Tibial artery (tissue), 4 donors: Measurements from ENCODE around the gene NOL4L.

Experiments
- DNase-seq, 2 donors: peaks; one replicate each; pipeline ENCODE4 v3.0.0-alpha.2; 2019
- H3K27ac ChIP-seq, 2 donors: fragments of 200-600 bp; sonication (generic) in 1 of 2; 1 replicate in 1 of 2; 2 replicates in 1 of 2; pipeline ENCODE4 v1.5.1; 2018 to 2019; ENCODE audit warnings: mild to moderate bottlenecking in 1 of 2
- H3K27me3 ChIP-seq, 2 donors: fragments of 200-600 bp; sonication (generic) in 1 of 2; one replicate each; pipeline versions ENCODE4 v1.5.1 to v1.6.0; 2016 to 2019
- H3K36me3 ChIP-seq, 3 donors: fragments of 200-600 bp; sonication (generic) in 2 of 3; one replicate each; pipeline ENCODE4 v1.5.1; 2016 to 2019; ENCODE audit warnings: mild to moderate bottlenecking in 2 of 3
- H3K4me1 ChIP-seq, 4 donors: fragments of 200-600 bp; sonication (generic) in 2 of 4; 1 replicate in 3 of 4; 2 replicates in 1 of 4; pipeline ENCODE4 v1.5.1; 2016 to 2019
- H3K4me3 ChIP-seq, 2 donors: fragments of 200-600 bp; sonication (generic) in 1 of 2; 1 replicate in 1 of 2; 2 replicates in 1 of 2; pipeline ENCODE4 v1.5.1; 2018 to 2019; ENCODE audit warnings: mild to moderate bottlenecking in 2 of 2
- H3K9me3 ChIP-seq, 3 donors: fragments of 200-600 bp; sonication (generic) in 1 of 3; one replicate each; pipeline ENCODE4 v1.5.1; 2016 to 2019
- intact Hi-C: fragments of 100-400 bp; cut with DNase I; formaldehyde crosslinking; loops from one replicate; pipeline ENCODE4 v1.15.0; 2023; ENCODE audit warnings: low total_unique reads
- TF ChIP-seq, protein P1 (sequence below), 2 experiments: fragments of 200-600 bp in 1 of 2; fragments of 450-650 bp in 1 of 2; IDR thresholded peaks; one replicate each; pipeline ENCODE4 v1.5.1; 2017 to 2019; ENCODE audit warnings: antibody characterized with exemption in 2 of 2, mild to moderate bottlenecking in 1 of 2, moderate library complexity in 1 of 2

Gene NOL4L

GRCh38 chr20:32436968-32437367, 148.2 kb downstream of the NOL4L start:
- peaks cover 75 to 95% (median 95%) of the 10 kb centered on the region in 3 donors for H3K36me3 ChIP-seq
- H3K4me1 ChIP-seq = no peaks in the 10 kb centered on the region
- DNase-seq = no peak
- TF ChIP-seq, protein P1, sequence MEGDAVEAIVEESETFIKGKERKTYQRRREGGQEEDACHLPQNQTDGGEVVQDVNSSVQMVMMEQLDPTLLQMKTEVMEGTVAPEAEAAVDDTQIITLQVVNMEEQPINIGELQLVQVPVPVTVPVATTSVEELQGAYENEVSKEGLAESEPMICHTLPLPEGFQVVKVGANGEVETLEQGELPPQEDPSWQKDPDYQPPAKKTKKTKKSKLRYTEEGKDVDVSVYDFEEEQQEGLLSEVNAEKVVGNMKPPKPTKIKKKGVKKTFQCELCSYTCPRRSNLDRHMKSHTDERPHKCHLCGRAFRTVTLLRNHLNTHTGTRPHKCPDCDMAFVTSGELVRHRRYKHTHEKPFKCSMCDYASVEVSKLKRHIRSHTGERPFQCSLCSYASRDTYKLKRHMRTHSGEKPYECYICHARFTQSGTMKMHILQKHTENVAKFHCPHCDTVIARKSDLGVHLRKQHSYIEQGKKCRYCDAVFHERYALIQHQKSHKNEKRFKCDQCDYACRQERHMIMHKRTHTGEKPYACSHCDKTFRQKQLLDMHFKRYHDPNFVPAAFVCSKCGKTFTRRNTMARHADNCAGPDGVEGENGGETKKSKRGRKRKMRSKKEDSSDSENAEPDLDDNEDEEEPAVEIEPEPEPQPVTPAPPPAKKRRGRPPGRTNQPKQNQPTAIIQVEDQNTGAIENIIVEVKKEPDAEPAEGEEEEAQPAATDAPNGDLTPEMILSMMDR (IDR thresholded peaks at IDR 0.05) = no peak
- intact Hi-C loops = no loop called here
- H3K27me3 ChIP-seq = no peaks in the 10 kb centered on the region
- no peak overlapping the region for H3K4me3 ChIP-seq
- H3K27ac ChIP-seq = no peak overlapping the region
- H3K9me3 ChIP-seq = no peaks in the 10 kb centered on the region

DNA sequence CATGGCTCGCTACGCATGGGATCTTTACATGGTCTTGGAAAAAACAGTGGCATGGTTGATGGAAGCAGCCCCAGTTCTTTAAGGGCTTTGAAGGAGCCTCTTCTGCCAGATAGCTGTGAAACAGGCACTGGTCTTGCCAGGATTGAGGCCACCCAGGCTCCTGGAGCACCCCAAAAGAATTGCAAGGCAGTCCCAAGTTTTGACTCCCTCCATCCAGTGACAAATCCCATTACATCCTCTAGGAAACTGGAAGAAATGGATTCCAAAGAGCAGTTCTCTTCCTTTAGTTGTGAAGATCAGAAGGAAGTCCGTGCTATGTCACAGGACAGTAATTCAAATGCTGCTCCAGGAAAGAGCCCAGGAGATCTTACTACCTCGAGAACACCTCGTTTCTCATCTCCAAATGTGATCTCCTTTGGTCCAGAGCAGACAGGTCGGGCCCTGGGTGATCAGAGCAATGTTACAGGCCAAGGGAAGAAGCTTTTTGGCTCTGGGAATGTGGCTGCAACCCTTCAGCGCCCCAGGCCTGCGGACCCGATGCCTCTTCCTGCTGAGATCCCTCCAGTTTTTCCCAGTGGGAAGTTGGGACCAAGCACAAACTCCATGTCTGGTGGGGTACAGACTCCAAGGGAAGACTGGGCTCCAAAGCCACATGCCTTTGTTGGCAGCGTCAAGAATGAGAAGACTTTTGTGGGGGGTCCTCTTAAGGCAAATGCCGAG, 148.8 kb downstream of the NOL4L start:
- Histone ChIP-seq H3K4me3 (no peak overlapping the region), H3K27ac (no peak overlapping the region), H3K36me3 (peaks cover 79 to 98% (median 96%) of the 10 kb centered on the region in 3 donors), H3K27me3 (no peaks in the 10 kb centered on the region), H3K4me1 (no peaks in the 10 kb centered on the region), H3K9me3 (no peaks in the 10 kb centered on the region)
- no peak for DNase-seq
- intact Hi-C loops = no loop called here
- TF ChIP-seq, protein P1 (IDR thresholded peaks at IDR 0.05) = no peak

- TF ChIP-seq, protein P1 (IDR thresholded peaks at IDR 0.05) = no peak
- DNase-seq = no peak
- no peaks in the 10 kb centered on the region for H3K4me1 ChIP-seq
- peaks cover 85 to 99% (median 98%) of the 10 kb centered on the region in 3 donors for H3K36me3 ChIP-seq
- H3K4me3 ChIP-seq = no peak overlapping the region
- no peaks in the 10 kb centered on the region for H3K9me3 ChIP-seq
- no peak overlapping the region for H3K27ac ChIP-seq
- H3K27me3 ChIP-seq = no peaks in the 10 kb centered on the region
- intact Hi-C loops = no loop called here
Observed at GRCh38 chr20:32435449-32436107, 149.6 kb downstream of the NOL4L start.

DNA sequence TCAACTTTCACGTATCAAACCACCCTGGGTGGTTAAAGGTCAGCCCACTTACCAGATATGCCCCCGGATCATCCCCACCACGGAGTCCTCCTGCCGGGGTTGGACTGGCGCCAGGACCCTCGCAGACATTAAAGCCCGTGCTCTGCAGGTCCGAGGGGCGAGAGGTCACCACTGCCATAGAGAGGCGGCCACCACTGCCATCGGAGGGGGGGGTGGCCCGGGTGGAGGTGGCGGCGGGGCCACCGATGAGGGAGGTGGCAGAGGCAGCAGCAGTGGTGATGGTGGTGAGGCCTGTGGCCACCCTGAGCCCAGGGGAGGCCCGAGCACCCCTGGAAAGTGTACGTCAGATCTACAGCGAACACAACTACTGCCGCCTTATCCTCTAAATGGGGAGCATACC, 150.7 kb downstream of the NOL4L start:
- no peak for DNase-seq

DNA sequence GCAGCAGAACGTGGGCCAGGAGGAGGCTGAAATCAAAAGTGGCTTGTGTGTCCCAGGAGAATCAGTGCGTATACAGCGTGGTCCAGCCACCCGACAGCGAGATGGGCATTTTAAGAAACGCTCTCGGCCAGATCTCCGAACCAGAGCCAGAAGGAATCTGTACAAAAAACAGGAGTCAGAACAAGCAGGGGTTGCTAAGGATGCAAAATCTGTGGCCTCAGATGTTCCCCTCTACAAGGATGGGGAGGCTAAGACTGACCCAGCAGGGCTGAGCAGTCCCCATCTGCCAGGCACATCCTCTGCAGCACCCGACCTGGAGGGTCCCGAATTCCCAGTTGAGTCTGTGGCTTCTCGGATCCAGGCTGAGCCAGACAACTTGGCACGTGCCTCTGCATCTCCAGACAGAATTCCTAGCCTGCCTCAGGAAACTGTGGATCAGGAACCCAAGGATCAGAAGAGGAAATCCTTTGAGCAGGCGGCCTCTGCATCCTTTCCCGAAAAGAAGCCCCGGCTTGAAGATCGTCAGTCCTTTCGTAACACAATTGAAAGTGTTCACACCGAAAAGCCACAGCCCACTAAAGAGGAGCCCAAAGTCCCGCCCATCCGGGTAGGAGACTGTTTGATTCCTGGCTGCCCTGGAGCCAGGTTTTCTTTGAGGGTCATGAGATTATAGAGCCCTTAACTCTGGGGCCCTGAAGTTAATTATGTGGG, 151.7 kb downstream of the NOL4L start:
- no peaks in the 10 kb centered on the region for H3K9me3 ChIP-seq
- H3K4me3 ChIP-seq = no peak overlapping the region
- H3K27me3 ChIP-seq = no peaks in the 10 kb centered on the region
- peaks cover 91 to 100% (median 100%) of the 10 kb centered on the region in 3 donors for H3K36me3 ChIP-seq
- H3K4me1 ChIP-seq = no peaks in the 10 kb centered on the region
- no peak for DNase-seq
- intact Hi-C loops = no loop called here
- no peak overlapping the region for H3K27ac ChIP-seq
- TF ChIP-seq, protein P1 (IDR thresholded peaks at IDR 0.05) = no peak

More for the DNA sequence above, 150.7 kb downstream of the NOL4L start:
- no peaks in the 10 kb centered on the region for H3K27me3 ChIP-seq
- TF ChIP-seq, protein P1 (IDR thresholded peaks at IDR 0.05) = no peak
- no peak overlapping the region for H3K27ac ChIP-seq
- intact Hi-C loops = no loop called here
- H3K4me1 ChIP-seq = no peaks in the 10 kb centered on the region
- peaks cover 91 to 100% (median 99%) of the 10 kb centered on the region in 3 donors for H3K36me3 ChIP-seq
- no peak overlapping the region for H3K4me3 ChIP-seq
- no peaks in the 10 kb centered on the region for H3K9me3 ChIP-seq
